Measurements from ENCODE around the gene TP53RK. TPM values are rescaled to one million over a fixed set of nuclear protein-coding genes. Genes with fewer than 3 reads are reported as not detected.

TP53RK gene
- total and polyA plus RNA-seq, 2 of the 4 experiments (the other 2 are of a cell fraction): 8.7 to 10.6 TPM

DNA sequence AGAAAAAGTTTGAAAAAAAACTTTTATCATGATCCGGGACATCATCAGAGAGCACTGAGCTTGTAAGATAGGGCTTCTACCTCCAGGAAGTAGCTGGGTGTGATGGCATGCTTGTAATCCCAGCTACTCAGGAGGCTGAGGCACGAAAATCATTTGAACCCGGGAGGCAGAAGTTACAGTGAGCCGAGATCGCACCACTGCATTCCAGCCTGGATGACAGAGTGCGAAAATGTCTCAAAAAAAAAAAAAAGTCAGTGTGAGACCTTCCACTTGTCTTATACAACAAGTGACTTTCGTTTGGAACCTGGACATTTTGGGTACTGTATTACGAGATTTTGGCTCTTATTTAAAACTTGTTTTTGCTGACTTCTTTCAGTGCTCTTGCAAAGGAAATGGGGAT is 32.1 kb downstream of the TP53RK start:
- BruUV-seq (replicated peaks): no TSS peak
- H3K4ac ChIP-seq (ENCODE audit: low read depth, low read length): no peak overlapping the region
- H3K27me3 ChIP-seq (ENCODE audit: control insufficient read depth, insufficient read depth, low read length): no peaks in the 10 kb centered on the region
- no peaks in the 10 kb centered on the region for H3K79me1 ChIP-seq (ENCODE audit: low read depth in 1 of 2, low read length in 2 of 2)
- no peak overlapping the region for H2AK9ac ChIP-seq (replicated peaks; ENCODE audit: low read depth, low read length, poor library complexity)
- no peak for ATAC-seq (ENCODE audit: low read depth)
- H3K56ac ChIP-seq (ENCODE audit: extremely low read depth, insufficient read depth, low read length): no peak overlapping the region
- H4K91ac ChIP-seq (ENCODE audit: insufficient read depth, low read depth, low read length): no peak overlapping the region
- CTCF ChIA-PET: no interaction called here
- H4K20me1 ChIP-seq (ENCODE audit: insufficient read depth, low read length): no peaks in the 10 kb centered on the region
- H3K27ac ChIP-seq (ENCODE audit: insufficient read depth, low read length): no peak overlapping the region
- H3K9ac ChIP-seq (ENCODE audit: low read depth, low read length): no peak overlapping the region
- 100% methylated on average over 1 of the region's 8 CpGs; no CpG with 5 or more reads in 1 of the 2 experiments for WGBS, 2 experiments (ENCODE audit: extremely low coverage in 2 of 2, insufficient read length in 1 of 2)
- no peaks in the 10 kb centered on the region for H3K9me1 ChIP-seq (ENCODE audit: insufficient read depth, low read length)
- no peaks in the 10 kb centered on the region for H3K9me3 ChIP-seq (ENCODE audit: control insufficient read depth, insufficient read depth, low read length)
- H4K5ac ChIP-seq (ENCODE audit: low read depth, low read length): no peak overlapping the region
- DNase-seq: no peak
- dilution Hi-C loops (cut with HindIII; ENCODE audit: low sequenced_read_pairs, unreplicated experiment): no loop called here
- no peak overlapping the region for H2BK15ac ChIP-seq (ENCODE audit: low read depth, low read length)
- H3K23ac ChIP-seq (ENCODE audit: low read depth, low read length): no peak overlapping the region
- POLR2A ChIA-PET (ENCODE audit: unreplicated experiment): no interaction called here
- H2BK5ac ChIP-seq (ENCODE audit: low read depth, low read length, poor library complexity, severe bottlenecking): no peak overlapping the region
- no peak overlapping the region for H3K18ac ChIP-seq (ENCODE audit: low read depth, low read length)
- H3K14ac ChIP-seq (replicated peaks; ENCODE audit: low read depth, low read length): no peak overlapping the region
- no peak overlapping the region for H3K4me2 ChIP-seq (ENCODE audit: low read depth, low read length)
- no peaks in the 10 kb centered on the region for H3K36me3 ChIP-seq (ENCODE audit: control insufficient read depth, insufficient read depth, low read length)
- H2AK5ac ChIP-seq (ENCODE audit: low read depth, low read length): no peak overlapping the region
- no peak overlapping the region for H2BK120ac ChIP-seq (ENCODE audit: low read depth, low read length)
- no peak overlapping the region for H4K8ac ChIP-seq (ENCODE audit: low read depth in 2 of 2, low read length in 2 of 2)
- in situ Hi-C loops (cut with MboI; ENCODE audit: low sequenced_read_pairs): no loop called here
- TF ChIP-seq FOS (IDR thresholded peaks at IDR 0.05; ENCODE audit: low read depth, low read length): no peak
- no peak for TF ChIP-seq CTCF (conservative IDR thresholded peaks at IDR 0.05; ENCODE audit: low read depth, low read length)
- TF ChIP-seq MAZ (IDR thresholded peaks at IDR 0.05; ENCODE audit: borderline replicate concordance, low read depth, low read length): no peak
- no peak for TF ChIP-seq USF2 (IDR thresholded peaks at IDR 0.05; ENCODE audit: low read depth, low read length)
- TF ChIP-seq SMC3 (IDR thresholded peaks at IDR 0.05; ENCODE audit: low read depth, low read length): no peak
- TF ChIP-seq CHD1 (IDR thresholded peaks at IDR 0.05; ENCODE audit: low read depth, low read length): no peak
- no peak overlapping the region for H2AFZ ChIP-seq (replicated peaks; ENCODE audit: low read length, poor library complexity)
- H3K4me1 ChIP-seq (ENCODE audit: control insufficient read depth, insufficient read depth, low read length): no peaks in the 10 kb centered on the region
- H3K4me3 ChIP-seq (ENCODE audit: insufficient read depth, low read depth, low read length): no peak overlapping the region
- intact Hi-C loops (cut with micrococcal nuclease): loop anchor here (10.0 kb wide), 1 partner anchor 62 kb away; no protein-coding TSS in a partner anchor
- no peak overlapping the region for H2BK20ac ChIP-seq (ENCODE audit: low read depth, low read length)

Measured in IMR-90 (cell line).